HS-5 (cell line): Measurements from ENCODE around the gene AFF3.
"Not testable (repeated sequence)": the region's sequence is repeated elsewhere in the genome, so short reads cannot be mapped to it uniquely, and the experiment has no call there.

Experiments
- DNase-seq: peaks from one replicate; pipeline ENCODE4 v3.0.0-alpha.2; 2012; ENCODE audit warnings: low read depth

AFF3 gene, protein sequence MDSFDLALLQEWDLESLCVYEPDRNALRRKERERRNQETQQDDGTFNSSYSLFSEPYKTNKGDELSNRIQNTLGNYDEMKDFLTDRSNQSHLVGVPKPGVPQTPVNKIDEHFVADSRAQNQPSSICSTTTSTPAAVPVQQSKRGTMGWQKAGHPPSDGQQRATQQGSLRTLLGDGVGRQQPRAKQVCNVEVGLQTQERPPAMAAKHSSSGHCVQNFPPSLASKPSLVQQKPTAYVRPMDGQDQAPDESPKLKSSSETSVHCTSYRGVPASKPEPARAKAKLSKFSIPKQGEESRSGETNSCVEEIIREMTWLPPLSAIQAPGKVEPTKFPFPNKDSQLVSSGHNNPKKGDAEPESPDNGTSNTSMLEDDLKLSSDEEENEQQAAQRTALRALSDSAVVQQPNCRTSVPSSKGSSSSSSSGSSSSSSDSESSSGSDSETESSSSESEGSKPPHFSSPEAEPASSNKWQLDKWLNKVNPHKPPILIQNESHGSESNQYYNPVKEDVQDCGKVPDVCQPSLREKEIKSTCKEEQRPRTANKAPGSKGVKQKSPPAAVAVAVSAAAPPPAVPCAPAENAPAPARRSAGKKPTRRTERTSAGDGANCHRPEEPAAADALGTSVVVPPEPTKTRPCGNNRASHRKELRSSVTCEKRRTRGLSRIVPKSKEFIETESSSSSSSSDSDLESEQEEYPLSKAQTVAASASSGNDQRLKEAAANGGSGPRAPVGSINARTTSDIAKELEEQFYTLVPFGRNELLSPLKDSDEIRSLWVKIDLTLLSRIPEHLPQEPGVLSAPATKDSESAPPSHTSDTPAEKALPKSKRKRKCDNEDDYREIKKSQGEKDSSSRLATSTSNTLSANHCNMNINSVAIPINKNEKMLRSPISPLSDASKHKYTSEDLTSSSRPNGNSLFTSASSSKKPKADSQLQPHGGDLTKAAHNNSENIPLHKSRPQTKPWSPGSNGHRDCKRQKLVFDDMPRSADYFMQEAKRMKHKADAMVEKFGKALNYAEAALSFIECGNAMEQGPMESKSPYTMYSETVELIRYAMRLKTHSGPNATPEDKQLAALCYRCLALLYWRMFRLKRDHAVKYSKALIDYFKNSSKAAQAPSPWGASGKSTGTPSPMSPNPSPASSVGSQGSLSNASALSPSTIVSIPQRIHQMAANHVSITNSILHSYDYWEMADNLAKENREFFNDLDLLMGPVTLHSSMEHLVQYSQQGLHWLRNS (N-terminal part only)

DNA sequence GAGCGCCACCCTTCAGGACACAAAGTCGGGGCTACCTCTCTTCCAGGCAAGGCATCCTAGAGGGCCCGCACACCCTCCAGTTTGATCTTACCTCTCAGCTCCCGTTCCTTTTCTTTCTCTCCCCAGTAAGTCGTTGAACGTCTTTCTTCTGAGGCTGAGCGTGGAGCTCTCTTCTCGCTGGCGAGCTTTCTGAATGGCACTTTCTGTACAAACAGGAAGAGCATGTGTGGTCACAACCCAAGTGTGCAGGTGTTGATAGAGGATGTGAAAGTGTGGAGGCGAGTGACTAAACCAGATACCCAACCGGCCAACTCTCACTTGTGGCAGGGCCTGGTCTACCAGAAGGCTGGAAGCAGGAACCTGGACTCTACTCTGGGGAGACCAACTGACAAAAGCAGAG, at the start of gene AFF3:
Gene AFF3, minus strand, starts transcription at position 198 of the 400 bp plus-strand sequence. CDS start 38,136 bp downstream, outside the sequence.
- DNase-seq, result no peak

DNA sequence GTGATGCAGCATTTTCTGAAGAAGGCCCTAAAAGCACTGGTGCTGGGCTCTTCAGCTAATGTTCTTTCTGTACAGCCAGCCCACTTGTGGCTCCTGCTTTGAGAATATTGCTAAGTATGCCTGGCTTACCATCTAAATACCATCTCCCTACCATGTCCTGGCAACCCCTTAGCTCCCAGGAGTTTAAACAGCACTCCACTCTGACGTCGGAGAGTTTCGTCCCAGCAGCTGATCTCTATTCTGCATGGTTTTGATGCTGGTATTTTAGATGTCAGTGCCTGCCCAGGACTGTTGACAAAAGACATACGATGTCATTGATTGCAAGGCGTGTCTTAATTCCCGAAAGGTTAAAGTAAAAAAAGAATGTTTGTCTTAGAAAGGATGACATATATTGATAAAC, 47.0 kb upstream of the AFF3 start:
- DNase-seq, result no peak

DNA sequence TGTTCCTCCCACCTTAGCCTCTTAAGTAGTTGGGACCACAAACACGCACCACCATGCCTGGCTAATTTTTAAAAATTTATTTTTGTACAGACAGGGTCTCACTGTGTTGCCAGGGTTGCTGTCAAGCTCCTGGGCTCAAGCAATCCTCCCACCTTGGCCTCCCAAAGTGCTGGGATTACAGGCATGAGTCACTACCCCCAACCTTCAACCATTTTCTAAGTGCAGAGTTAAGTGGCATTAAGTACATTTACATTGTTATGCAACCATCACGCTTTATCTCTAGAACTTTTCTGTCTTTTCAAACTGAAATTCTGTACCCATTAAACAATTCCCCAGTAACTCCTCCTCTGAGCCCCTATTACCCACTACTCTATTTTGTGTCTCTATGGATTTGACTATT, 45.9 kb upstream of the AFF3 start:
- DNase-seq, result no peak

DNA sequence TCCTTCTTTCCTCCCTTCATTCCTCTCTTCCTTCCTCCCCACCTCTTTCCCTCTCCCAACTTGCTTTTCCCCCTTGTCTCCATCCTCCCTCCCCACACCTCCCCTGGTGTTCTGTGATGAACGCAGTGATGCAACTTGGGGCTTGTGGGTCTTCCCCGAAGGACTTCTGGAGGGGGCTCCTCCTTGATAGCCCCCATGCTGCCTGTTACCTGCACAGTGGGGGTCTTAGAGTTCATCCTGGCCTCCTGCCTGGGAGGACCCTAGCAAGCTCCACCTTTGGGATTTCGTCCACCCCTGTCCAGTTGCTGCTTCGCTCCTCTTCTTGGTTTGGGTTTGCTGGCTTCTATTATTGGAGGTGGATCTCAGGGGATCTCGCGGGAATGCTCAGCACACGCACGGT, 43.7 kb upstream of the AFF3 start:
- no peak for DNase-seq

DNA sequence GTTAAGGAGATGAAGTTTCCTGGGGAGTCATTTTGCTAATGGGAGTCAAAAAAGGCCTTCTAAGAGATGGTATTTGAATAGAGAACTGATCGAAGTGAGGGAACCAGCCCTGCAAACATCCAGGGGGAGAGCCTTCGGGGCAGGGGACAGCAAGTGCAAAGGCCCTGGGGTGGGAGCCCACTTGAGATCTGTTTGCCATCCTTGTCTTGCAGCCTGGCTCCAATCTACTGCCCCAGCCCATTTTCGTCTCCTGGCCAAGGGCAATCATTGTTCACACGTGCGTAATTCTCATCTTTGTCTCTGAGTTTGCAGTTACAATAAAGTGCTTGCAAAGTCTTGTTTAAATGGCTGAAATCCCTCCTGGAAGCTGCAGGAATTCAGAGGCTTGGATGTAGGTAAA, 43.1 kb upstream of the AFF3 start:
- DNase-seq, result no peak

DNA sequence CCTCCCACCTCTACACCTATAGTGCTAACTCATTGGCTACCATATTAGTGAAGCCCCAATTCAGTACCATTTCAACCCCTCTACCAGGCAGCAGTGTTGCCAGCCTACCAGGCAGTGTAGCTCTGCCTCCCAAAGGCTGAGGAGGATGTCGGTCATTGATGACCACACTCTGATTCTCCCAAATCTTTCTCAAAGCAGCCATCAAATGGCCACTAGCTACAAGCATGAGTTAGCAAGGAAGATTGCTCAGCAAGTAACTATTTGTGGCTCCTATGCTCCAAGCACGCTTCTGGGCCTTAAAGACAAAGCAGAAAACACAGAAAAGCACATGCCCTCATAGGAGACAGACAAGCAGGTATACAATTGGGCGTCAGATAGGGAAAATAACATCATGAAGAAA, 42.7 kb upstream of the AFF3 start:
- DNase-seq, result no peak

DNA sequence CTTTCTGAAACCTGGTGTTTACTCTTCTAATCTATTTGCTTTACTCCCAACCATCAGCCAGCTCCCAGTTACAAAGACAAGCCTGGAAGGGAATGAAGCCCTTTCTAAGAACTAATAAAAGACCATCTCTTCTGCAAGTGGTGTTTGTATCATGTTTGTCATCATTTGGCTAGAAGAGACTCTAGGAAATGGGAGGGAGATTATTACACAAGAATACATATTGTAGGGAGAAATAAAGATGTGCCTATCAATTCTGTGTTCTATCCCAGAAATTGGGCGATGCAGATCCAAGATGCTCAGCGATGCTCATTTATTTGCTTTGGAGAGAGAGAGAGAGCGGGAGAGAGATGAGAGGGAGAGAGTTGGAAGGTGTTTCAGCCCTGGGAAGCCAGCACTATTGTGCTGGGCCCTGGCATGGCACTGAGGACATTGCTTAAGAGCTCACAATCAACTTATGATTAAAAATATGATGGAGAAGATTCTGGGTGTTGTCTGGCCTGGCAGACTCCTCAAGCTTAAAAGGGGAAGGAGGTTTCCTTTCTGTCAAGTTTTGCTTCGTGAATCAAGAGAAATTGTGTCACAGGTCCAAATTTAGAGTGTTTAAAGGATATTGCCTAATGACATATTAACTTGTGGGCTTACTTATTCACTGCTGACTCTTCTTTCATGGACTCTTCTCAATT, 41.8 kb upstream of the AFF3 start:
- DNase-seq, result no peak

DNA sequence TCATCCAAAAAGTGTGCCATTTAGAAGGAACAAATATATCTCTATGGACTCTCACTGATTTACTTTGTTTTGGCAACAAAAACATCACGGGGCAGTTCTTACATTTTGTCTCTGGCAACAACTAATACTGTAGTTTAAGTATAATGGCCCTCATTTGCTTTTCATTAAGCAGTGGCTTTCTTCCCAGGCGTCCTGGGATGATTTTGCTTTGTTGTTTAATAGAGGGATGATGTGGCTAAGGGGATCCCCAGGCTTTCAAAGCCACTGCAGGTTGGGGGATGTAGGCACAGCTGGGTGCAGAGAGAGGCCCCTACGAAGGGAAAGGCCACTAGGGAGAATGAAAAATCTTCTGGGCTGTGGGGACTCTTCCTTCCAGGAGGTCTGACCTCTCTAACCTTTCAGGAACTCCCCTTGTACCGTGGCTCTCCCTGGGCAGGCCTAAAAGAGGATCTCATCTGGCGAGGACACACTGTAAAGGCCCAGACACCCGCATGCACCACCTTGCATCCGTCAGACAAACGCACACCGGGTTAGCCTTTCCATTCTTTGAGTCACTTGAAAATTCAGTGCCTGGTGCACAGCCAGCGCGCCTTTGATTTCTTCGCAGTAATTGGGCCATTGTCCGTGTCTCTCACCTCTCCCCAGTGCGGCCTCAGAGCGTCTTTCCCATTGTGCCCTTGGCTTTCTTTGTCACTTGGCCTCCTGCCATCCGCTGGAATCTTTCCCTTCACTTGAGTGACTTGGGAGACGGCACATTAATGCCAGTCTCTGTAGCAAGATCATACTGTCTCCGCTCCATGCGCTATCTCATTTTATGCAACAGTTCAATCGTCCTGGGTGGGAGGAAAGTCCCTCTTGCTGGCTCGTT, 40.3 kb upstream of the AFF3 start:
- no peak for DNase-seq

DNA sequence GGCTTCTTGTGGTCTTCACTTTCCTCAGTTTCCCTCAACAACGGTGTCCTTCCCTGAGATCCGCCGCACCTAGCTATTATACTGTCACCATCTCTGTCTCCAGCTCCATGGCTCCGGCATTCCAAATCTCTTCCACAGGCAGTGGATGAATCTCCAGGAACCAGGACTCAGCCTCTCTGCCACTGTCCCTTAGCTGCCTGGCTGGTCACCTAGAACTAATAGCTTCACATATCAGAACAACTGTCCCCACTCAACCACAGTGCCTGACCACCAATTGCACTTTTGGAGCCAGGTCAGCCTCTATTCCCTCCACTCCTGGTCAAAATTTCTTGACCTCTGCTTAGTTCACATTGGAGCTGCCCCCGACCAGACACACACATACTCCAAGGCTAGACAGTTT, 38.1 kb upstream of the AFF3 start:
- DNase-seq, result no peak

DNA sequence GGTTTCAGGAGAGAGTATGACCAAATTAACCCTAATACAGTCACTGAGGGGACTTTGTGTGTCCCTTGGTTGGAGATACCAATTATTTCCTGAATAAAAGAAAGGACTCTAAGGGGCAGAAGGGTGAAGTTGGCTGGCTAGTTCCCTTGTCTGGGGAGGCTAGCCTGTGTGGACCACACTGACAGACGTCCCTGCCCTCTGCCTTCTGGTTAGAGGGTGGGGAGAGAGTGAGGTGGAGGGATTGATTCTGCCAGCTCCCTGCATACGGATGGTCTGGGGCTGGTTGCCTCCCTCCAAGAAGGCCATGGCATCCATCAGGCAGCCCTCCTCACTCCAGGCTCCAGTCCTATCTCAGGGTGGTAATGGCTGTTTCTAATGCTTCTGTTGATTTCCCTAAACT, 37.4 kb upstream of the AFF3 start:
- no peak for DNase-seq

DNA sequence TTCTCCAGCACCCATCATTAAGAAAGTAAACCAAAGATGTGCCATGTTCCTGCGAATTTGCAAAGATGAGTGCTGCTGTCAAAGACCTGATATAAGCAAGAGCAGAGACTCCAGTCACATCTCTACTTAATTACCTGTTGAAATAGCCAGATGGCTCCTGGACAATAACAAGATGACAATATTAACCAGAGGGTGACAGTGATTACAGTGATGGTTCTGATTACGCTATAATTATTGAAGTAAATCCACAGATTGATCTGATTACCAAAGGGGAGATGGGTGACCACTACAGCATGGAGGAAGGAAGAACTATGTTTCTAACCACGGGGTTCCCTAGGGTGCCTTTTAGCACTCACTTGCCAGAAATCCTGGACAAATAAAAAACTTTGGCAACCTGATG, 36.5 kb upstream of the AFF3 start:
- no peak for DNase-seq

DNA sequence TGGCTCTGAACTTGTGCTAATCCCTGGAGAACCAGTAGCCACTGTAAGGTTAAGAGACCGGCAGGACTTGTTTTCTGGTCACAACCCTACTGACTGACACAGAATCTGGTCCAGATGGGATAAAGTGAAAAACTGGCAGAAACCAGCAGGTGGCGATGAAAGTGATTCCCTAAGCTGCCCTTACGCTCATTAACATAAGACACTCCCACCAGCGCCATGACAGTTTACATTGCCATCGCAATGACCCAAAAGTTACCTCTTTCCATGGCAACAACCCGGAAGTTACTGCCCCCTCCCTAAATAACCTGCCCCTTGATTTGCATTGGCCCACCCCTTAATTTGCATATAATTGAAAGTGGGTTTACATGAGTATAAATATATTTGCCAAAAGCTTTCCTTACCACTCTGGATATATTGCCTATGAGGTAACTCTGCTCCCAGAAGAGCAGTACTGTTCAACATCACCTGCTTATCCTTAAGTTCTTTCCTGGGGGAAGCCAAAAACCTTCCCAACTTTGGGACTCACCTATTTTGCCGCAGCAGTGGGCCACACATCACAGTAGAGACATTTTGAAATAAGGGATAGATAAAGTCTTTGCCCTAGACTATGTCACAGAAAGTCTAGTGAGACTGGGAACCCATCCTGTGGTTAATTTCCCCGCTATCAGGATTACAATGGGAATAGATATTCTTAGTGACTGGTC, 35.8 kb upstream of the AFF3 start:
- DNase-seq, result no peak

DNA sequence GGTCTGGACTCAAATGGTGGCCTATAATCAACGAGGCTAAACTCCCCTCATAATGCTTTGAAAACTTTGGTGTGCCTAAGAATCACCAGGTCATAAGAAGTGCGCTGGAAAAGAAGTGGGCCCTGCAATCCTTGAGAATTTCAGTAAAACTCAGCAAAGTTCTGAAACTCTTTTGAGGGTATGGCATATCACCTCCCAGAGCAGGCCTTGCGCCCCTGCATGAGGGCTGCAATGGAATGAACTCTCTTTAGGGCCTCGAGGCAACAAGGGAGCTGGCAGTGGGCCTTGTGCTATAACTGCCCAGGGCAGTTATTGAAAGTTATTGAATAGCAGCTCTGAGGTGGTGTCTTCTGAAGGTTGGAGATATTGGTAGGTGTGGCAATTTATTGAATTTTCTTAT, 34.5 kb upstream of the AFF3 start:
- no peak for DNase-seq

DNA sequence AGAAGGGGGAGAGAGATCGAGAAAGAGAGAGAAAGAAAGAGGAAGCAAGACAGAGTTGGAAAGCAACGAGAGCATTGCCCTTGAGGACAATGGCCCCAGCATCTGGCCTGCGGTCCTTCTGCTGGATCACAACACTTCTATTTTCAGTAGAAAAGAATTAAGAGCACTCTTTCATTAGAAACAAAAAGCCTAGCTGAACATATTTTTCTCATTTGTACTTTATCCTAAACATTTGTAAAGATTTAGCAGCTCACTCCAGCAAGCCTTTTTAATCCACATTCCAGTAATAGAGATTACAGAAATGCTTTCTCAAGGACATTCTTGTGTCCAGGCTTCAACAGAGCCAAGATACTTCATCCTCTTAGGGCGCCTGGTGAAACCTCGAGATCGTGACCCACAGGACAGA, 31.6 kb upstream of the AFF3 start:
- no peak for DNase-seq

DNA sequence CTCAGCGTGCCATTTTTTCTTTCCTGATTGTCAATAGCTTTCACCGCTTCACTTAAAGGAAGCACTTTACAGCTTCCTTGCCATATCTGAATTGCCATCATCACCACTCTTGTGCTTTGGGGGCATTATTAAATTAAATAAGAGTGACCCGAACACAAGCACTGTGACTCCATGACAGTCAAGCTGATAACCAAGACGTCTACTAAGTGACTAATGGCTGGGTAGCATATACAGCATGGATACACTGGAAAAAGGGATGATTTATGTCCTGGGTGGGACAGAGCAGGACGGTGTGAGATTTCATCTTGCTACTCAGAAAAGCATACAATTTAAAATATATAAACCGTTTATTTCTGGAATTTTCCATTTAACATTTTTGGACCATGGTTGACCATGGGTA, 24.3 kb upstream of the AFF3 start:
- DNase-seq, result no peak

DNA sequence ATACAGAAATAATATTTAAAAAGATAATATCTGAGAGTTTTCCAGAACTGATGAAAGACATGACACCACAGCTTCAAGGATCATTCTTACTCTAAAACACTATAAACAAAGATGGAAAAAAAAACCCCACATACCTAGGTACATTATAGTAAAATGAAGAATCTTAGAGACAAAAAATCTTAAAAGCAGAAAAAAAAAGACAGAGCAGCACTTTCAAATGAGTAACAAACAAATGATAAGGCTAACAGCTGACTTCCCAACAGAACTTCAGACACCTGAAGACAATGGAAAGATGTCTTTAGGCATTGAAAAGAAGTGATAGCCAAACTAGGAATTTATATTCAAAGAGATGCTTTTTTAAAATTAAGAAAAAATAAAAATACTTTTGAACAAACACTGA, 21.2 kb upstream of the AFF3 start:
- DNase-seq, result no peak

DNA sequence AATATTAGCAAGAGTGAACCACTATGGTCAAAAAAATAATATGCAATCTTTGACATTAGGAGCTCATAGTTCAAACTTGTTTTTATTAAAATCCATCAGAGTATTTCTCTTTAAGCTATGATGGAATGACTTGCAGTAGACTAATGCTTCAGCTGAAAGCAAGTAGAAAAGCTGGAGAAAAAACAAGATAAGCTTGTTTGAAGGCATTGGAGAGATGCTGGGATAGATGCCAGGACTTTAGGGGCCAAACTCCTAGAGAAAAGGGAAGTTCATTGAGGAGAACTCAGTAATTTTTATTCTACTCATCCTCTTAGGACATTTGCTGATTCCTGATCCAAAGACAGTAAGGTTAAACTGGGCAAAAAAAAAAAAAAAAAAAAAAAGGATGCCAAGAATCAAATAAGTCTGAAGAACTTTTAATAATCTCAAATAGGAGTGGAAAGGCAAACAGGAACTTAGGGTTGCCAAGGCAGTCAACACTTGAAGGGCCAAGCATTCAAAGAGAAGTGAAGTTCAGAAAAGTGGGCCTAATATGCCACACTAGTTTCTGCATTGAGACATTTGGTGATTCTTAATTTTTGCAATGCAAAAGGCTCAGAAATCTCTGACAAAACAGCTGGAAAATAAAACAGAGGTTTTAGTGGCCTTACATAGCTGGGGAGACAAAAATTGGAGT, 19.7 kb upstream of the AFF3 start:
- no peak for DNase-seq

DNA sequence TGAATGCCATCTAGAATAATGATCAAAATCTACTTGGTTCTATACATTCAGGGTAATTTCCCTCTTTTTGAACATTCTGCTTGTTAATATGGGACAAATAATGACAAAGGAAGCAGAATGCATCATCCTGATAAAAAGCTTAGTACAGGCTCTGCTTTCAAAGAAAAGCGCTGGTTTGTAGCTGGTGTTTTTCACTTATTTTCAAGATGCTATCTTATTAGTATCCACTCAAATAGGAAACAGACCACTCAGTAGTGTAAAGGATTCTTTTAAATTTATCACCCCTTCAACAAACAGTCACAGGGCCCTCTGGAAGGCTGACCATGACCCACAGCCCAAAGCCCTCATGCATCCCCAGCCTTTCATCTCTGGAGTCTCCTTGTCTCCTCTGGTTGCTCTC, 18.0 kb upstream of the AFF3 start:
- DNase-seq, result no peak

DNA sequence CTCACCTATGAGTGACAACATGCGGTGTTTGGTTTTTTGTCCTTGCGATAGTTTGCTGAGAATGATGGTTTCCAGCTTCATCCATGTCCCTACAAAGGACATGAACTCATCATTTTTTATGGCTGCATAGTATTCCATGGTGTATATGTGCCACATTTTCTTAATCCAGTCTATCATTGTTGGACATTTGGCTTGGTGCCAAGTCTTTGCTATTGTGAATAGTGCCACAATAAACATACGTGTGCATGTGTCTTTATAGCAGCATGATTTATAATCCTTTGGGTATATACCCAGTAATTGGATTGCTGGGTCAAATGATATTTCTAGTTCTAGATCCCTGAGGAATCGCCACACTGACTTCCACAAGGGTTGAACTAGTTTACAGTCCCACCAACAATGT, 9.4 kb upstream of the AFF3 start:
- DNase-seq, result not testable (repeated sequence)

DNA sequence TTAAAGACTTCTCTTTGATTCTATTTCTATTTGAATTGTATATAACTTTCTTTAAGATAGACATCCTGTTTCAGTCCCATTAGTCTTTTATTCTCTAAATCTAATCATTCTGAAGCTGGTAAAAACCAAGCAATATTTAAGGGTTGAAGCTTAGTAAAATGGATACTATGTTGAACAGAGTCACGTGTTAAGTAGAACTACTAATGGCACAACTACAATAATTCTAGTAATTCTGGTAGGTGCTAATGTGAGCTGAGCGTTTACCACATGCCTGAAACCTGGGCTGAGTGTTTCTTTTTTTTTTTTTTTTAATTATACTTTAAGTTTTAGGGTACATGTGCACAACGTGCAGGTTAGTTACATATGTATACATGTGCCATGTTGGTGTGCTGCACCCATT, 8.9 kb upstream of the AFF3 start:
- DNase-seq, result no peak
